ENCODE measurements around the gene PSD4.
A peak's percentile ranks its signal among the peaks of the same experiment; 100 is the strongest.

PSD4 gene

DNA sequence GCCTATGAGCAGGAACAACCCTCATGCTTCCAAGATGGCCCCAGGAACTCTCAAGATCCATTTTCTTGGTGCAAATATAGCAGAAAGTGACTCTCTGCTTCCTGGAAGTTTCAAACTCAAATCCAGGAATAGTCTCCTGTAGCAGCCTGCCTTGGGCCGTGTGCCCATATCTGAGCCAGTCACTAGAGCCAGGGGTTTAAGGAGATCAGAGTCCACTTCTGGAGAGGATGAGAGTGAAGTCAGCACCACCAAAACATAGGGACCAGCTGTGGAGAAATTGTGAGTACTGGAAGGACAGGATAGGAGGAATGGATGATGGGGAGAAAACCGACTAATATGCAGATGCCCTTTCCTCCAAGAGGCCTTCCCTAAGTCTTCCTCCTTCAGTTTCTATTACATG, 33.2 kb downstream of the PSD4 start:
- no peak for DNase-seq

- no peak for DNase-seq
These were observed 34.6 kb downstream of the PSD4 start for GRCh38 chr2:113208396-113208795.

- no peak for DNase-seq
These were observed 35.4 kb downstream of the PSD4 start for GRCh38 chr2:113209011-113209645.

GRCh38 chr2:113209646-113210171, 35.9 kb downstream of the PSD4 start:
- DNase-seq = no peak

DNA sequence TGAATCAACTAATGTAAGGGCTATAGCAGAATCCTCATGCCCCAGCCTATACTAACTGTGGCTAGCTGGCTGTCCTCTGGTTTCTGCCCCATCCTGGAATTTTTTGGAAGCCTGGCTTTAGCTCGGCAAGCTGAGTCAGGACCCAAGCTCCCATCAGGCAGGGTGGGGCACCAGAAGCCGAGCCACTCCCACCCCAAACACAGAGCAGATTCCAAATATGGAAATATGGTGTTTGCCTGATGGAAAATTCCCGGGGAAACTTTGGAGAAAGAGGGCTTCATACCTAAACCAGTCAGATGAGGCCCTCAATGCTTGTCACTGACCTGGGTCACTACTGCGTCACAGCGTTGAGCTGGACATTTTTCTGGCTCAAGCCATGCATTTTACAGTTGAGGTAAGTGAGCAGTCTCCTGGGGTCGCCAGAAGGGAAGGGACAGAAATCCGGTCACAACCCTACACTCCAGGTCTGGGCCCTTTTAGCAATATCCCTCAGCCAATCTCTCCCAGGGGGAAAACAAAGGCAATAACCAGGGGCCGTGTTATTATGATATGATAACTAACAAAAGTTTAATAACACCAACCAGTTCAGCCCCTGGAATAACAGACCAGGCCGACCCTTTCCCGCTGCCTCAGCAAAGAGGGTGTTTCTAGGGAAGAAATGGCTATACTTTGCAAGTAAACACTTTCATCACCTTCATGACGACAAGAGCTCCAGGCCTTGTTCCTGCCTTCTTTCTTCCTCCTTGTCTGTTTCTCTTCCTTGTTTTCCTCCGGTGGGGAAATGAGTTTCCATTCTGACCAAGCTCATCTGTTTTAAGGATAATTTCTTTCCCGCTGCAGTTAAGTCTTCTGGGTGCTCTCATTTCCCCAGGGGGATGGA, 37.7 kb downstream of the PSD4 start:
- DNase-seq = no peak

- peak in 3 of 14 donors; percentile 17 to 40 (median 21) for DNase-seq
These were observed 38.7 kb downstream of the PSD4 start for GRCh38 chr2:113212245-113213060.

GRCh38 chr2:113213061-113213930, 39.5 kb downstream of the PSD4 start:
- DNase-seq = no peak

- DNase-seq = no peak
These were observed 40.4 kb downstream of the PSD4 start for GRCh38 chr2:113214141-113214540.

- no peak for DNase-seq
These were observed 41.3 kb downstream of the PSD4 start for GRCh38 chr2:113215056-113215455.

DNA sequence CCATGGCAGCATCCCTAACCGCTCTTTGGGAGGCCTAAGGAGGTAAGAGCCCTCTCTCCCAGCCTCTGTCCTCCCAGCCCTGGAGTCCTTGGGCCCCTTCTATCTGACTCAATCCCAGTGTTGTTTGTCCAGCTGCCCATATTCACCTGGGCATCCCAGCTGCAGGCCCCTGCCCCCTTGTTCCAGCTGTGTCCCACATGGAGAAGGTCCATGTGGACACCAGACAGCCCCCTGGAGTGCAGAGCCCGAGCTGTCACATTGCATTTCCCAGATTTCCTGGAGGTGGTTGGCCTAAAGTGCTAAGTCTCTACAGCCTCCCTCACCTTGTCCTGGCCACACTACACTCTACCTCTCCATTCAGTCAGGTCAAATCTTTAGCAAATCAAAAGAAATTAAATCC, 42.5 kb downstream of the PSD4 start:
- DNase-seq = no peak

- DNase-seq = no peak
These were observed 43.2 kb downstream of the PSD4 start for GRCh38 chr2:113216891-113217454.

- DNase-seq = no peak
These were observed 43.9 kb downstream of the PSD4 start for GRCh38 chr2:113217455-113218282.

- DNase-seq = peak in 1 of 14 donors; percentile 18
These were observed 44.7 kb downstream of the PSD4 start for GRCh38 chr2:113218283-113219091.

GRCh38 chr2:113219092-113219441, 45.3 kb downstream of the PSD4 start:
- DNase-seq = no peak

GRCh38 chr2:113219525-113219888, 45.7 kb downstream of the PSD4 start:
- DNase-seq = no peak

GRCh38 chr2:113219889-113220641, 46.3 kb downstream of the PSD4 start:
- DNase-seq = no peak

DNA sequence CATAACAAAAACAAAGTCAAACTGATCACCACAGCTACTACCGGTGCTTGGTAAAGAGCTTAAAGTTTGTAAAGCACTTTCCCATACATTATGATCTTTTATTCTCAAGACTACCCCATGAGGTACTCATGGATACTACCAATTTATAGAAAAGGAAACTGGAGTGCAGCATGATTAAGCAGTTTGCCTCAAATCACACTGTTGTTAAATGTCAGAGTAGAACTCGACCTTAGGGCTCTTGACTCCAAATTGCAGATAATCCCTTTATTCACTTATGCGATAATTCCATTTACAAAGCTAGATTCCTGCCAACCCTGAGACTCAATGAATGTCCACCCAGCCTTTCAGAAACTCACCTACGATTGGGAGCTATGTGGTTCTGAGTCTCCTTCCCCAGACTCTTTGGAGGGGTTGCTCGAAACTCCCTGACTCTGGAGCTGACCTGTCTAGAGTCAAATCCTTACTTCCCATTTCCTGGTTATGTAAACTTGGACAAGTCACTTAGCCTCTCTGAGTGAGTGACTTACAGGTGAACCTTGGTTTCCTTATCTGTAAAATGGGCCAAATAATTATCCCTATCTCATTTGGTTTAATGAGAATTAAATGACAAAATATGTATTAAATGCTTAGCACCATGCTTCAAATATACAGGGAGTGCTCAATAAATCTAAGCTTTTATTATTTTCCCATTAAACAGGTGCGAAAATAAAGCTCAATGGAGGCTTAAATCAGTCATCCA, 47.4 kb downstream of the PSD4 start:
- no peak for DNase-seq

DNA sequence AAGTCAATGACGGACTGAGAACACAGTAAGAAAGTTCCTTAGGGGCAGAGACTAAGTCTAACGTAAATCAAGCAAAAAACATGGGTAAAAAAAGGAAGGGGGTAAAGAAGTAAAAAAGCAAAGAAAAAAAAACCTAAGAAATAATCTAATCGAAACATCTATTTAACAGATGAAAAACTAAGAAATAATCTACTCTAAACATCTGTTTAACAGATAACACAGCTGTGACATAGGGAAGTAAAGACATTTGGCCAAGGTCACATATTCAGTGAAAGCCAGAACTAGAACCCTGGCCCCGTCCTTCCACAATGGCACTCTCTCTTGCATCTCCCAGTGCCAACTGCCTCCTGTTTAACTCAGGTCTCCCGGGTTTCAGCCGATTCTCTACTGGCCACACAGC, 48.1 kb downstream of the PSD4 start:
- DNase-seq = no peak
